Osteocyte (in vitro differentiated cells): ENCODE measurements around the gene ZSCAN20. TPM values are rescaled to one million over a fixed set of nuclear protein-coding genes. Genes with fewer than 3 reads are reported as not detected.

Experiments
- DNase-seq: peaks from one replicate; pipeline ENCODE4 v3.0.0; 2021; ENCODE audit warnings: mixed read lengths; ENCODE audit not compliant: unreplicated experiment; ENCODE audit errors: extremely low spot score
- H3K27ac Mint-ChIP-seq: one replicate; pipeline ENCODE4 v1.8.0; 2021; ENCODE audit warnings: mild to moderate bottlenecking, mixed read lengths; ENCODE audit not compliant: unreplicated experiment
- H3K27me3 Mint-ChIP-seq: one replicate; pipeline ENCODE4 v1.8.0; 2021; ENCODE audit warnings: mixed read lengths; ENCODE audit not compliant: unreplicated experiment
- H3K36me3 Mint-ChIP-seq: one replicate; pipeline ENCODE4 v1.8.0; 2021; ENCODE audit warnings: mixed read lengths; ENCODE audit not compliant: unreplicated experiment
- H3K4me1 Mint-ChIP-seq: one replicate; pipeline ENCODE4 v1.8.0; 2021; ENCODE audit warnings: mixed read lengths; ENCODE audit not compliant: unreplicated experiment
- H3K4me3 Mint-ChIP-seq: one replicate; pipeline ENCODE4 v1.8.0; 2021; ENCODE audit warnings: mild to moderate bottlenecking, moderate library complexity, mixed read lengths; ENCODE audit not compliant: unreplicated experiment
- H3K9me3 Mint-ChIP-seq: one replicate; pipeline ENCODE4 v1.8.0; 2021; ENCODE audit warnings: mixed read lengths; ENCODE audit not compliant: unreplicated experiment
- total RNA-seq: library from RNA; stranded (reverse); gene quantifications from 2 replicates; pipeline ENCODE4 v1.2.1, GENCODE V29; 2021
- TF ChIP-seq, protein P1 (sequence below): fragments of 200-600 bp; sonication (generic); IDR thresholded peaks from 2 replicates; pipeline ENCODE4 v1.5.0; 2021; ENCODE audit warnings: antibody characterized with exemption, mild to moderate bottlenecking, moderate library complexity

ZSCAN20 gene
- total RNA-seq, 1 donor from 2014 or later = 7.3 TPM

GRCh38 chr1:33428661-33429060, 43.8 kb upstream of the ZSCAN20 start:
- TF ChIP-seq, protein P1, sequence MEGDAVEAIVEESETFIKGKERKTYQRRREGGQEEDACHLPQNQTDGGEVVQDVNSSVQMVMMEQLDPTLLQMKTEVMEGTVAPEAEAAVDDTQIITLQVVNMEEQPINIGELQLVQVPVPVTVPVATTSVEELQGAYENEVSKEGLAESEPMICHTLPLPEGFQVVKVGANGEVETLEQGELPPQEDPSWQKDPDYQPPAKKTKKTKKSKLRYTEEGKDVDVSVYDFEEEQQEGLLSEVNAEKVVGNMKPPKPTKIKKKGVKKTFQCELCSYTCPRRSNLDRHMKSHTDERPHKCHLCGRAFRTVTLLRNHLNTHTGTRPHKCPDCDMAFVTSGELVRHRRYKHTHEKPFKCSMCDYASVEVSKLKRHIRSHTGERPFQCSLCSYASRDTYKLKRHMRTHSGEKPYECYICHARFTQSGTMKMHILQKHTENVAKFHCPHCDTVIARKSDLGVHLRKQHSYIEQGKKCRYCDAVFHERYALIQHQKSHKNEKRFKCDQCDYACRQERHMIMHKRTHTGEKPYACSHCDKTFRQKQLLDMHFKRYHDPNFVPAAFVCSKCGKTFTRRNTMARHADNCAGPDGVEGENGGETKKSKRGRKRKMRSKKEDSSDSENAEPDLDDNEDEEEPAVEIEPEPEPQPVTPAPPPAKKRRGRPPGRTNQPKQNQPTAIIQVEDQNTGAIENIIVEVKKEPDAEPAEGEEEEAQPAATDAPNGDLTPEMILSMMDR = no peak
- Mint-ChIP-seq H3K27me3 (no peaks in the 10 kb centered on the region), H3K36me3 (peaks cover 5% of the 10 kb centered on the region), H3K9me3 (no peaks in the 10 kb centered on the region), H3K27ac (no peak overlapping the region), H3K4me1 (peaks cover 18% of the 10 kb centered on the region), H3K4me3 (no peak overlapping the region)
- no peak for DNase-seq

GRCh38 chr1:33429332-33429731, 43.1 kb upstream of the ZSCAN20 start:
- peaks cover 5% of the 10 kb centered on the region for H3K36me3 Mint-ChIP-seq
- H3K27me3 Mint-ChIP-seq = no peaks in the 10 kb centered on the region

DNA sequence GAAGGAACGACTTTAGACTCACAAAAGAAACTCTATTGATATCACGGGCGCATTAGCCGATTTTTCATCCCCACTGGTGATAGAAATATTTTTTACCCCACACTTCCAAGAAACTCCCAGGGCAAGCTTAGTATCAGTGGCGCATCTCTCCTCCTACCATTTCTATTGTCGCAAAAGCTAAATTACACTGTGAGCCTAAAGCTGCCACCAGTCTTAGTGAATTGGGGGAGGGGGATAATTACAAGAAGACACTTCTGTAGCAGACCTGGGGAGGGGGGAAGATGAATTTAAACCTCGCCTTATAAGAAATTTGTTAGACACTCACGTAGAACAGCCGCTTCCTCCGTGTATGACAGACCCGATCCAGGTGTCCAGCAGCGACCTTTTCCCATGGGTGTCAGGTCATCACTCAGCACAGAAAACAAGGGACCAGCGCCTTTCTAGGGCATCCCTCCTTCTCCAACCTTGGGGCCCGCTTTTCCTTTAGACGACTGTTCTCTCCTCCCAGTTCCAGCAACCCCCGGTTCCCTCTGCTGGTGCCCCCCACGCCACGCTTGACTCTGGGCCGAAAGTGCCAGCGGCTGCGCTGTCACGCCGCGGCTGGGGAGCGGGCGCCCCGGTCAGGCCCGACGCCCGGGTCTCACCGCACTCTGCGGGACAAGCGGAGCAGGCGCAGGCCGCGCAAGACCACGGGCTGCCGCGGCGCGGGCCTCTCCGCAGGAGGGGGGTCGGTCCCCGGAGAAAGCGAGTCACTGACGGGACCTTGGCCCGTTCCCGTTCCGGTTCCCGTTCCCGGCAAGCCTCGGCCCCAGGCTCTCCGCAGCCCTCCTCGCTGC, 42.4 kb upstream of the ZSCAN20 start:
- peaks cover 26% of the 10 kb centered on the region for H3K4me1 Mint-ChIP-seq
- peak; percentile 86 for DNase-seq
- no peak overlapping the region for H3K4me3 Mint-ChIP-seq

More at GRCh38 chr1:33429332-33429731, 43.1 kb upstream of the ZSCAN20 start:
- H3K9me3 Mint-ChIP-seq = no peaks in the 10 kb centered on the region
- TF ChIP-seq, protein P1 = no peak
- H3K4me3 Mint-ChIP-seq = no peak overlapping the region
- no peak for DNase-seq
- peaks cover 22% of the 10 kb centered on the region for H3K4me1 Mint-ChIP-seq
- no peak overlapping the region for H3K27ac Mint-ChIP-seq

DNA sequence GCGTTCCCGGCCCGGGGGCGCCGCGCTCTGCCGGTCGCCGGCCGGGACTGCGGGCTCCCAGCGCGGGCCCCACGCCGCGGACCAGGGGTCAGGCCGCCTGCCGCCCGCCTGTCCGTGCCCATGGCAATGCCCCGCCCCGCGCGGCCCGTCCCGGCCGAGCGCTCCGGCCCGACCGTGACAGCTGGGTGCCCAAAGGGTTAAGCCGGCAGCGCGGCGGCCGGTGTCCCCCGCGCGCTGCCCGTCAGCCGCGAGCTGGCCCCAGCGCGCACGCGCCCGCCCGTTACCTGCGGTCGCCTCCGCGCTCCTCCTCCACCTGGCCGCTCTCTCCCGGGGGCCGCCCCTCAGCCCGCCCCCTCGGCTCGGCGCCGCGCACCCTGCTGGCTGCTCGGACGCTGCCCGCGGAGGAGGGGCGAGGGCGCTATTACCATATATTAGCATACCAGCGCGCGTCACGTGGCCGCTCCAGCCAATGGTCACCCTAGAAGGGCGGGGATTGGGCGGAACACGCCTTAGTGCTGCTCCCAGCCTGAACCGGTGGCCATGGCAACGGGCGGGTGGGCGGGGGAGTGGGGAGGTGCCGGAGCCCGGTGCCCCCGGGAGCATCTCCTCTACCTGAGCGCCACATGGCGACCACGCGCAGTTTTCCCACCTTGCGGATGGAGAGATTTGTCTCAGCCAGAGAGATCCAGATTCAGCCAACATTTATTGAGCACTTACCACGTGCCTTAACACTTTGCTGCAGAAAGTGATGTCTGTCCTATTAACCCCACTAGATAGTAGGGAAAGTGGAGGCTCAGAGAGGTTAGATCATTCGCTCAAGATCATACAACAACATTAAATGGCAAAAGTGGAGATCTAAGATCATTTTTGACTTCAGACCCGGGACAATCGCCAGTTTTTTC, 41.5 kb upstream of the ZSCAN20 start, which contains the start of gene PHC2:
Gene PHC2, minus strand, starts transcription at position 404 of the 902 bp plus-strand sequence. CDS start 55,556 bp downstream, outside the sequence.
- Mint-ChIP-seq H3K9me3 (no peaks in the 10 kb centered on the region), H3K27ac (peak within 1 kb of the TSS; percentile 63), H3K27me3 (no peaks in the 10 kb centered on the region), H3K4me3 (peak within 1 kb of the TSS; percentile 36), H3K4me1 (peaks cover 33% of the 10 kb centered on the region), H3K36me3 (peaks cover 2% of the 10 kb centered on the region)
- TF ChIP-seq, protein P1 = peak; percentile 49
- peak; percentile 98 for DNase-seq

More for the DNA sequence above, 42.4 kb upstream of the ZSCAN20 start:
- no peaks in the 10 kb centered on the region for H3K27me3 Mint-ChIP-seq
- TF ChIP-seq, protein P1 = no peak
- H3K9me3 Mint-ChIP-seq = no peaks in the 10 kb centered on the region
- peaks cover 5% of the 10 kb centered on the region for H3K36me3 Mint-ChIP-seq
- peak overlapping the region; percentile 43 for H3K27ac Mint-ChIP-seq
